ENCODE measurements around the gene GPR39. TPM values are rescaled to one million over a fixed set of nuclear protein-coding genes. Genes with fewer than 3 reads are reported as not detected.

The GPR39 gene
- total RNA-seq, 2 donors from 2014 or later = 1.9 to 2.7 TPM

DNA sequence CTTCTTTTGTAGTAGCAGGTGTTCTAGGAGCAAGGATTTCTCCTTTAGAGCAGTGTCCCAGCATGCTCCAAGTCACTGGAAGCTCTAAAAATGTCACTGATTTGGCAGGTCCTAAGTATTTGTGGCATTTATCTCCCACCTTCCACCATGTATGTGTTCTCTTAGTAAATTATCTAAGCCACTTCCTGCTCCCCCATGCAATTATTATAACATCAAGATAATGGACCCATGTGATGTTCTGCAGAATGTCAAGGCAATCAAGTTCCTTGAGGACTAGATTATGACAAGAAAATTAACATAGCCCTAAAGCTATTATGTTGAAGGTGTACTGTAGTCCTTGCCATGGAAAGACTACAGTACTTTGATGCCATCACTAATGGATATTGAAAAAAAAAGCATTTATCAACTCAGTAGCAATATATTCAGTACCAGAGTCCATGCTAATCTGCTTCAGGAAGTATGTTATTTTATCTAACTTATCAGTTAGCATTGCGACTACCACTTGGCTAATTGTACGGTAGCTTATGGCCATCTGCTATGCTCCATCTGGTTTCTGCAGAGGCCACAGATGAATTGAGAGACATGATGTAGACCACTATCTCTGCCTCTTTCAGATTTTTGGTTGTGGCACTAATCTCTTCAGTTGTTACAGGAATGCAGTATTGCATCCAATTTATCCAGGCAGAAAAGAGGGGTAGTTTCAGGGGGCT lies 56.7 kb downstream of the GPR39 start:
- ATAC-seq (ENCODE audit: insufficient number of reproducible peaks, low FRiP score, low read depth) = no peak
- Histone ChIP-seq H3K27ac (no peak overlapping the region), H3K27me3 (replicated peaks; ENCODE audit: insufficient read depth) (no peaks in the 10 kb centered on the region), H3K36me3 (no peaks in the 10 kb centered on the region), H3K4me1 (ENCODE audit: control insufficient read depth in 1 of 2, low read depth in 2 of 2) (no peaks in the 10 kb centered on the region), H3K9me3 (no peaks in the 10 kb centered on the region), H3K4me3 (no peak overlapping the region)
- TF ChIP-seq, protein P1, sequence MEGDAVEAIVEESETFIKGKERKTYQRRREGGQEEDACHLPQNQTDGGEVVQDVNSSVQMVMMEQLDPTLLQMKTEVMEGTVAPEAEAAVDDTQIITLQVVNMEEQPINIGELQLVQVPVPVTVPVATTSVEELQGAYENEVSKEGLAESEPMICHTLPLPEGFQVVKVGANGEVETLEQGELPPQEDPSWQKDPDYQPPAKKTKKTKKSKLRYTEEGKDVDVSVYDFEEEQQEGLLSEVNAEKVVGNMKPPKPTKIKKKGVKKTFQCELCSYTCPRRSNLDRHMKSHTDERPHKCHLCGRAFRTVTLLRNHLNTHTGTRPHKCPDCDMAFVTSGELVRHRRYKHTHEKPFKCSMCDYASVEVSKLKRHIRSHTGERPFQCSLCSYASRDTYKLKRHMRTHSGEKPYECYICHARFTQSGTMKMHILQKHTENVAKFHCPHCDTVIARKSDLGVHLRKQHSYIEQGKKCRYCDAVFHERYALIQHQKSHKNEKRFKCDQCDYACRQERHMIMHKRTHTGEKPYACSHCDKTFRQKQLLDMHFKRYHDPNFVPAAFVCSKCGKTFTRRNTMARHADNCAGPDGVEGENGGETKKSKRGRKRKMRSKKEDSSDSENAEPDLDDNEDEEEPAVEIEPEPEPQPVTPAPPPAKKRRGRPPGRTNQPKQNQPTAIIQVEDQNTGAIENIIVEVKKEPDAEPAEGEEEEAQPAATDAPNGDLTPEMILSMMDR (IDR thresholded peaks at IDR 0.05) = no peak
- no peak for DNase-seq (ENCODE audit: low spot score)

DNA sequence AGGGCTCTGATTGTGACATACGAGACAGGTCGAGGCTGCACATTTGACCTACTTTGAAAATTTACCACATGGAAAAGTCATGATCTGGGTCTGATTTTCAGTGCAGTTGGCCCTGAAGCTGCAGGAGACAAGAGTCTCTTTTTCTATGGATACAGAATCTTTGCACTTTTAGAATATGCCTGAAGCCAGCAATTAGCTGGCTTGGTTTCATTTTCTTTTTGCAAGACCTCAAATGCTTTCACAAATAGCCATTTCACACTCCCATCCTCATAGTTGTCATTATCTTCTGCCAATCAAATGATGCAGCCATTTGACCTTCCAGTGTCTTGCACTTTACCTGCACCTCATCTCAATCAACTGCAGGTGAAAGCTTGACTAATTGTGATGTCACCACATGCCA lies 59.0 kb downstream of the GPR39 start:
- Histone ChIP-seq H3K27me3 (replicated peaks; ENCODE audit: insufficient read depth) (no peaks in the 10 kb centered on the region), H3K9me3 (no peaks in the 10 kb centered on the region), H3K36me3 (no peaks in the 10 kb centered on the region), H3K4me3 (no peak overlapping the region), H3K4me1 (ENCODE audit: control insufficient read depth in 1 of 2, low read depth in 2 of 2) (no peaks in the 10 kb centered on the region), H3K27ac (no peak overlapping the region)
- no peak for ATAC-seq (ENCODE audit: insufficient number of reproducible peaks, low FRiP score, low read depth)
- no peak for DNase-seq (ENCODE audit: low spot score)
- TF ChIP-seq, protein P1 (IDR thresholded peaks at IDR 0.05) = no peak

DNA sequence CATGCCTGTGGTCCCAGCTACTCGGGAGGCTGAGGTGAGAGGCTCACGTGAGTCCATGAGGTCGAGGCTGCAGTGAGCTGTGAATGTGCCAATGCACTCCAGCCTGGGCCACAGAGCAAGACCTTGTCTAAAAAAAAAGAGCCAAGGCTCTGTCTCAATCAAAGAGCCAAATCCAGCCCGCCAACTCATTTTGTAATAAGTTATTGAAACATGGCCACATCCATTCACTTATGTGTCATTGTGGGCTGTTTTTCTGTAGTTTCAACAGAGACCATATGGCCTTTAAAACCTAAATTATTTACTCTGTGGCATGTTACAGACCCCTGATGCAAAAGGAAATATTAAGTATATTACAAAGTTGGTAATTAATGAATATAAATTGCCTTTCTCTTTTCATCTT lies 60.8 kb downstream of the GPR39 start:
- Histone ChIP-seq H3K4me3 (no peak overlapping the region), H3K36me3 (no peaks in the 10 kb centered on the region), H3K27ac (no peak overlapping the region), H3K27me3 (replicated peaks; ENCODE audit: insufficient read depth) (no peaks in the 10 kb centered on the region), H3K9me3 (no peaks in the 10 kb centered on the region), H3K4me1 (ENCODE audit: control insufficient read depth in 1 of 2, low read depth in 2 of 2) (no peaks in the 10 kb centered on the region)
- TF ChIP-seq, protein P1 (IDR thresholded peaks at IDR 0.05) = no peak
- DNase-seq (ENCODE audit: low spot score) = no peak
- no peak for ATAC-seq (ENCODE audit: insufficient number of reproducible peaks, low FRiP score, low read depth)

DNA sequence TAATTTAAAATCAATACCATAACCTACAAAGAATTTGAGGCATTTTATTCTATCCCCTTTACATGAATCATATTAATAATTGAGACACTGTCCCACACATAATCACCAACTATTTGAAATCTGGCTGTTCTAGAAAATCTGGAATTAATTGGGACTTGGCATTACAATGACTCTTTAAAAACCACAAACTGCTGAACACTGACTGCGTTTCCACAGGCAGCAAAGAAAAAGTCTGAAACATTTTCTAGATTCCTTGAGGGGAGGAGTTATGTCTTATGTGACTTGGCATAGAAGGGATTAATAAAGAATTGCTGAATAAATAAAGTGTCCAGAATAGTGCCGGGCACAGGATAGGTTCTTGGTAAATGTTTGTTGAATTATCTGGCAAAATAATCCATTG lies 61.4 kb downstream of the GPR39 start:
- DNase-seq (ENCODE audit: low spot score) (no peak), ATAC-seq (ENCODE audit: insufficient number of reproducible peaks, low FRiP score, low read depth) (no peak)
- TF ChIP-seq, protein P1 (IDR thresholded peaks at IDR 0.05) = no peak
- Histone ChIP-seq H3K4me3 (no peak overlapping the region), H3K9me3 (no peaks in the 10 kb centered on the region), H3K27me3 (replicated peaks; ENCODE audit: insufficient read depth) (no peaks in the 10 kb centered on the region), H3K36me3 (no peaks in the 10 kb centered on the region), H3K27ac (no peak overlapping the region), H3K4me1 (ENCODE audit: control insufficient read depth in 1 of 2, low read depth in 2 of 2) (no peaks in the 10 kb centered on the region)

DNA sequence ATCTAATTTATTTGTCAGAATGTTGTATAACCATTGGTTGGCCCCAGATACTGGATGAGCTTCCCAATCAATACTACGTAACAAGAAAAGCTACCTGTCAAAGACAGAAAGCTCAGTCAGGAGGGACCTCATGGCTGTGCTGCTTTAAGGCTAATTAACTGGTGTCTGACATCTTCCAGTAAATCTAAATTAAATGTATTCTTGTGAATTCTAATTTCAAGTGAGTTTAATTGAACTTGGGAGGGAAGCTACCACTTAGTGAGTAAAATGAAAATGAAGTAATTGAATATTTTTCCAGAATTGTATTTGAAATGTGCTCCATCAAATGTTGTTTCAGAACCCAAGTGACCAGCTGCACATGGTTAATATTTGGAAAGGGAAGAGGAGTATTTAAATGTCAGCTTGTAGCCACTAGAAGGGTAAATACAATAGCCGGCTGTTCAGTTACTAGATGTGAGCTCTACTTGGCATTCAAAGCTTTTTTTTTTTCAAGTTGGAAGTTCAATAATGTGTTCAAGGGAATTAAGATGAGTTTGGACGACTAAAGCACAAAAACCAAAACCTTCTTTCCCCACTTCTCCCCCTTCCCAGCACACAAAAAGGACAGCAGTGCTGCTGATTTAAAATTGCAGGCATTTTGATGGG lies 62.0 kb downstream of the GPR39 start:
- Histone ChIP-seq H3K36me3 (no peaks in the 10 kb centered on the region), H3K4me1 (ENCODE audit: control insufficient read depth in 1 of 2, low read depth in 2 of 2) (no peaks in the 10 kb centered on the region), H3K4me3 (no peak overlapping the region), H3K9me3 (no peaks in the 10 kb centered on the region), H3K27me3 (replicated peaks; ENCODE audit: insufficient read depth) (no peaks in the 10 kb centered on the region), H3K27ac (no peak overlapping the region)
- TF ChIP-seq, protein P1 (IDR thresholded peaks at IDR 0.05) = no peak
- no peak for DNase-seq (ENCODE audit: low spot score)
- no peak for ATAC-seq (ENCODE audit: insufficient number of reproducible peaks, low FRiP score, low read depth)
